IgD-negative memory B cell (primary cell): Measurements from ENCODE around the gene FGF8. TPM values are rescaled to one million over a fixed set of nuclear protein-coding genes. Genes with fewer than 3 reads are reported as not detected.
A peak's percentile ranks its signal among the peaks of the same experiment; 100 is the strongest.

Source experiments
- H3K27ac Mint-ChIP-seq, 3 donors: one replicate each; pipeline ENCODE4 v1.8.0; 2020 to 2022; ENCODE audit warnings: mild to moderate bottlenecking in 3 of 3, mixed read lengths in 3 of 3, moderate library complexity in 1 of 3
- H3K27me3 Mint-ChIP-seq: one replicate; pipeline ENCODE4 v1.8.0; 2021; ENCODE audit warnings: mixed read lengths
- H3K36me3 Mint-ChIP-seq: one replicate; pipeline ENCODE4 v1.8.0; 2020; ENCODE audit warnings: mild to moderate bottlenecking, mixed read lengths
- H3K4me1 Mint-ChIP-seq, 3 donors: one replicate each; pipeline ENCODE4 v1.8.0; 2020 to 2022; ENCODE audit warnings: mixed read lengths in 3 of 3, mild to moderate bottlenecking in 1 of 3
- H3K4me3 Mint-ChIP-seq, 4 donors: one replicate each; pipeline ENCODE4 v1.8.0; 2020 to 2022; ENCODE audit warnings: mild to moderate bottlenecking in 4 of 4, mixed read lengths in 4 of 4, moderate library complexity in 3 of 4
- H3K9me3 Mint-ChIP-seq, 3 donors: one replicate each; pipeline ENCODE4 v1.8.0; 2020 to 2021; ENCODE audit warnings: mixed read lengths in 3 of 3, mild to moderate bottlenecking in 1 of 3
- polyA plus RNA-seq: library from polyadenylated mRNA; unstranded; fragments of 300-500 nt; fragmentation: Illumina TruSeq; gene quantifications from one replicate; pipeline ENCODE4 v1.2.3, GENCODE V29; 2021

The FGF8 gene
- polyA plus RNA-seq, 1 donor from 2014 or later = not detected

DNA sequence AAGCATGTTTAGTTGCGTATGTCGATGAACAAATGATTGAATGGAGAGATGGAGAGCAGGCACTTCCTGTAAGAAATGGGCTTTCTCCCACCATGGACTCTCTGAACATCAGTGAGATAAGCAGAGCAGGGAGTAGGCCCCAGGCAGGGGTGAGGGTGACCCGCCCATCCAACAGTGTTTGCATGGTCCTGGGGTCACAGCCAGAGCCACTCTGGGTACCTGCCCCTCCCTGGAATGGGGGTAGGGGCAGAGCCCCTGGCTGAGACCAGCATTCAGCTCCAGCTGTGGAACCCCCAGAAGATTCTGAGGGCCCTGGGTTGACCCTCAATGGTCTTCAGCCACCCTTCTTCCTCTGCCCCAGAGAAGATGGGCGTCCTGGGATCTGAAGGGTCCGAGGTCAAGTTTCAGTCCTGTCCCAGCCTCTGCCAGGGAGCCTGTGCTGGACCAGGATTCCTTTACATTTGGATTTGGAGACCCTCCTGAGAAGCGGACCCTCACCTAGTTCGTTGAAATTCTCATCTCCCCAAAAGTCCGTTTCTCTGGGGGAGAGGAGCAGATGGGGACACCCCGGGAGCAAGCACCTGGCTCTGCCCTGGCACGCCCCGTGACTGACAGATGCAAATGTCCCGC lies 2.4 kb upstream of the FGF8 start:
- Mint-ChIP-seq H3K36me3 (no peaks in the 10 kb centered on the region), H3K27me3 (peaks cover 38% of the 10 kb centered on the region), H3K4me1 (peaks cover 23 to 38% (median 34%) of the 10 kb centered on the region in 3 donors), H3K9me3 (no peaks in the 10 kb centered on the region), H3K4me3 (peak overlapping the region in 3 of 4 donors; percentile 84 to 97 (median 91)), H3K27ac (peak overlapping the region in 2 of 3 donors; percentile 35 to 72)

DNA sequence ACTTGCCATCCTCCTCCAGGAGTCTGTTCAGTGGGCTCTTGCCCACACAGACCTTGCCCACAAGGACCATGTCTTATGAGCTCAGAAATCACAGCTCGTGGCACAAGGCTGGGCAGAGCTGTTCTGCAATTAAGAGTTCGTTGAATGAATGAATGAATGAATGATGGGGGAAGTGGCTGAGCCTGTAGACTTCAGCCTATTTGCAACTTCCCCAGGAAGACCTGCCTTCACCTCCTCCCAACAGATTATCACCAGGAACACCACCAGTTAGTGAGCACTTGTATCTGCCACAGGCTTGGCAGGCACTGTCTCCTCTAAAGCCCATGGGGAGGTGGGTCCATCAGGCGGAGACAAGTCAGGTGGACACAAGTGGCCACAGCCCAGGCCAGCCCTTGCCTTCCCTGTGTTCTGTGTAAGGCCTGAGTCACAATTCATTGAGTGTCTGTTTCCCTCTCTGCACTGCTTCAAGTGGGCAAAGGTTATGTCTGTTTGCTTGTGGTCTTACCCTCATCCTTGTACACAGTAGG lies 1.8 kb upstream of the FGF8 start:
- H3K27ac Mint-ChIP-seq = no peak overlapping the region
- H3K4me3 Mint-ChIP-seq = peak overlapping the region in 3 of 4 donors; percentile 47 to 75 (median 67)
- H3K27me3 Mint-ChIP-seq = peaks cover 40% of the 10 kb centered on the region
- peaks cover 20 to 34% (median 32%) of the 10 kb centered on the region in 3 donors for H3K4me1 Mint-ChIP-seq
- no peaks in the 10 kb centered on the region for H3K36me3 Mint-ChIP-seq
- no peaks in the 10 kb centered on the region for H3K9me3 Mint-ChIP-seq

DNA sequence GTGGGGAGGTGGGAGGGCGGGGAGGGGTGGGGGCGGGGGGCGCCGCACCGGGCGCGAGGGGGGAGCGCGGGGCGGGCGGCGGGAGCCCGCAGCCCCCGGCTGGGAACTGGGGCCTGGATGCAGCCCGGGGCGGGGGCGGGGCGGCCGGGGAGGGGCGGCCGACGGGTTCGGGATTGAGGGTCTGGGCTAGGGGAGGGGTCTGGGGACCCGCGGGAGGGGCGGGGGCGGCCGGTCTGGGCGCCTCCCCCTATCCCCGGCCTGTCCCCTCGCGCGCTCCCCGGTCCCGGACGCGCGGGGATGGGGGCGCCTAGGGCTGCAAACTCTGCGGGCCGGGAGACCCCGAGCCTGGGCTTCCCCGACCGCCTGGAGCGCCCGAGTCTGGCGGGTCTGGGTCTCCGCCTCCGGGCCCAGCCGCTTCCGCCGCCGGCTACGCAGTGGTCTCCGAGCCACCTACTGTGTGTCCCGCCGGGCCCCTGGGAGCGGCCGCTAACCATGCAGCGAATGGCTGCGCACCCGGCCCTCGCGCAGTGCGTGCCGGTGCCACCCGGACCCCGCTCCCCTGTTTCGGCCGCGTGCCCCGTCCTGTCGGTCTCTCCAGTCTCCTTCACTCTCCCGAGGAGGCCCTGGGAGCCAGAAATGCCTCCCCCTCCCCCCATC lies 375 bp upstream of the FGF8 start:
- H3K9me3 Mint-ChIP-seq = no peaks in the 10 kb centered on the region
- peaks cover 12 to 29% (median 26%) of the 10 kb centered on the region in 3 donors for H3K4me1 Mint-ChIP-seq
- H3K36me3 Mint-ChIP-seq = no peaks in the 10 kb centered on the region
- H3K27ac Mint-ChIP-seq = no peak overlapping the region
- H3K27me3 Mint-ChIP-seq = peaks cover 48% of the 10 kb centered on the region
- peak overlapping the region in 3 of 4 donors; percentile 28 to 86 (median 34) for H3K4me3 Mint-ChIP-seq

DNA sequence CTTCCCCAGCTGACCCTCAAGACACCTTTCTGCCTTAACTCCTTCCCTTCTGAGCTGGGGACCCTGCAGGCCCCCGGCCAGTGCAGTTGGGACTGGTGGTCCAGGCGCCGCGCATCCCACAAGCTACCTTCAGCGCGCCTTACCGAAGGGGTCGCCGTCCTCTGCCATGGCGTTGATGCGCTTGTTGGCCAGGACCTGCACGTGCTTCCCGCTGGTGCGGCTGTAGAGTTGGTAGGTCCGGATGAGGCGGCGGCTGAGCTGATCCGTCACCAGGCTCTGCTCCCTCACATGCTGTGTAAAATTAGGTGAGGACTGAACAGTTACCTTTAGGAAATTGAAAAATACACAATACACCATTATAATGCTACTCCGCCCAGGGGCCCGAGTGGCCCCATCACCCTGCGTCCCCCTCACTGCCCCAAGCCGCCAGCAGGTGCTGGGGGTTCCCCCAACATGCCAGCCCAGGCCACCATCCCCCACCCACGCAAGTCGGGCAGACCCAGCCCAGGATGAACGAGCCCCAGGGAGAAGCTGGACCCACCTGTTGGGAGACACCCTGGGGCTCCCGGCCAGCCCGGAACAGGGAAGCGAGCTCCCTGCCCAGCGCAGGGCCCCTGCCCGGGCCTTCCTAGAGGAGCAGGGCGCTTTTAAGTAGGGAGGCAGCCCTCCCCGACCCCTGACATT lies 1.2 kb downstream of the FGF8 start:
- H3K4me1 Mint-ChIP-seq = peaks cover 9 to 21% (median 21%) of the 10 kb centered on the region in 3 donors
- H3K4me3 Mint-ChIP-seq = peak overlapping the region; percentile 5 to 70 (median 66)
- no peaks in the 10 kb centered on the region for H3K36me3 Mint-ChIP-seq
- H3K27ac Mint-ChIP-seq = no peak overlapping the region
- no peaks in the 10 kb centered on the region for H3K9me3 Mint-ChIP-seq
- peaks cover 49% of the 10 kb centered on the region for H3K27me3 Mint-ChIP-seq

DNA sequence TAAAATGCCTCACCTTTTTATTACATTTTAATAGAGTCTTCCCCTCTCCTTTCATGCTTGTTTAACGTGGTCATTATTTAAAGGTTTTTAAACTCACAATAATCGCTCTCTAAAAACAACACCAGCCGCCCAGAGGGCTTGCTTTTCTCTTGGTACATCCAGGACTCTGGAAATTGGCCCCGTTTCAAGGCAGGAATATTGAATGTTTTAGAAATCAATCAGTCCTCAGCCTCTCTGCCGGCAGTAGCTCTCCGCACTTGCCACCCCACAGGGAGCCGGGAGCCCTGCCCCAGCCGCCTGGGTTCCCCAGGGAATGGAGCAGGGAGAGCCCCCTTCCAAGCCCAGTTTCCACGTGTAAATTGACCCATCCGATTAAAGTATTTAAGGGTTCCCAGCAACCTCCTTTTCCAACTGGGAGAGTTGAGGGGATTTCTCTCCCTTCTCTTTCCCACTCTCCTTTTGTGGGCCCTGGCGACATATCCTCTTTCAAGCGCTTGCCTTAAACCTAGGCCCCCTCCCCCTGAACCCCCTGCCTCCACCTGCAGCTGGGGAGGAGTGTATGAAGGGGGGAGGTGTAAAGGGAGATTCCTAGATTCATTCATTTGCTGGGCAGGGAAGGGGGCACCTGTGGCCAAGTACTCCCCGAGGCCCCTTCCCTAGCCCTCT lies 1.9 kb downstream of the FGF8 start:
- H3K9me3 Mint-ChIP-seq = no peaks in the 10 kb centered on the region
- peaks cover 48% of the 10 kb centered on the region for H3K27me3 Mint-ChIP-seq
- H3K27ac Mint-ChIP-seq = peak overlapping the region in 1 of 3 donors; percentile 38
- H3K36me3 Mint-ChIP-seq = no peaks in the 10 kb centered on the region
- H3K4me3 Mint-ChIP-seq = peak overlapping the region in 3 of 4 donors; percentile 17 to 70 (median 65)
- peaks cover 8 to 19% (median 17%) of the 10 kb centered on the region in 3 donors for H3K4me1 Mint-ChIP-seq

DNA sequence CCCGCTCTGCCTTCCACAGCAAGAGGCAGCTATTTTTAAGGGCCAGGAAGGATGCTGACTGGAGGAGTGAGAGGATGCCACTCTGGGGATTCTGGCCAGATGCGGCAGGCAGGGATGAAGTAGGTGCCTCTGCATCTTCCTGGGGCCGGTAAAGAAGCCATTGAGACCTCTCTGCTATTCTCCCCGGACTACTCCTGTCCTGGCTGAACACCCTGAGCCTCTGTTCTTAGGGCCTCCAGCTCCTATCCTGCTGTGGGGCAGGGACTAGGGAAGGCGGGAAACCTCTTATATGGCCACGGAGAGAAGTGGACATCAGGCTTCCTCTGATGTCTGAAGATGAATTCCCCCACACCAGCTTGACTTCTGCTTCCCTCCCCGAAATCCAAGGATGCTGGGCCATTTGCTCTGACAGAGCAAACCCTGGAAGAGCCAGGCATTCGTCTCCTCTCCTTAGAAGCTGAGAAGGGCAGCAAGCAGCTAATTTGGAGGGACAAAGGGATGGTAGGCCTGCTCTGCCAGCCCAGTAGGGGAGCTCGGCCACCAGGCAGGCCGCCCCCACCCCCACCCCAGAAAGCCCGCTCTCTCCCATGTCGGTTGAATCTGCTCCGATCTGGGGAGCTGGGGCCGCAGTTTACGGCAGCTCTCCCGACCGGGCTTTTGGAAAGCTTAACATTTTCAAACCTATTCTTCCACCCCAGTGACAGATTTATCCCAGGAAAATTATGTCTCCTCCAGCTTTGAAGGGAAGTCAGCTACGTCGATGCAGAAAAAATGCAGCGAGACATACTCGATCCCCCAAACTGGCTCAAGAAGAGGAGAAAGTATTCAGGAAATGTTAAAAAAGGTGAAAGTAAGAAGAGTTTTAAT lies 2.8 kb downstream of the FGF8 start:
- Mint-ChIP-seq H3K27ac (peak overlapping the region in 1 of 3 donors; percentile 38), H3K9me3 (no peaks in the 10 kb centered on the region), H3K27me3 (peaks cover 40% of the 10 kb centered on the region), H3K36me3 (no peaks in the 10 kb centered on the region), H3K4me1 (peaks cover 4 to 13% (median 13%) of the 10 kb centered on the region in 3 donors), H3K4me3 (peak overlapping the region in 1 of 4 donors; percentile 65)

DNA sequence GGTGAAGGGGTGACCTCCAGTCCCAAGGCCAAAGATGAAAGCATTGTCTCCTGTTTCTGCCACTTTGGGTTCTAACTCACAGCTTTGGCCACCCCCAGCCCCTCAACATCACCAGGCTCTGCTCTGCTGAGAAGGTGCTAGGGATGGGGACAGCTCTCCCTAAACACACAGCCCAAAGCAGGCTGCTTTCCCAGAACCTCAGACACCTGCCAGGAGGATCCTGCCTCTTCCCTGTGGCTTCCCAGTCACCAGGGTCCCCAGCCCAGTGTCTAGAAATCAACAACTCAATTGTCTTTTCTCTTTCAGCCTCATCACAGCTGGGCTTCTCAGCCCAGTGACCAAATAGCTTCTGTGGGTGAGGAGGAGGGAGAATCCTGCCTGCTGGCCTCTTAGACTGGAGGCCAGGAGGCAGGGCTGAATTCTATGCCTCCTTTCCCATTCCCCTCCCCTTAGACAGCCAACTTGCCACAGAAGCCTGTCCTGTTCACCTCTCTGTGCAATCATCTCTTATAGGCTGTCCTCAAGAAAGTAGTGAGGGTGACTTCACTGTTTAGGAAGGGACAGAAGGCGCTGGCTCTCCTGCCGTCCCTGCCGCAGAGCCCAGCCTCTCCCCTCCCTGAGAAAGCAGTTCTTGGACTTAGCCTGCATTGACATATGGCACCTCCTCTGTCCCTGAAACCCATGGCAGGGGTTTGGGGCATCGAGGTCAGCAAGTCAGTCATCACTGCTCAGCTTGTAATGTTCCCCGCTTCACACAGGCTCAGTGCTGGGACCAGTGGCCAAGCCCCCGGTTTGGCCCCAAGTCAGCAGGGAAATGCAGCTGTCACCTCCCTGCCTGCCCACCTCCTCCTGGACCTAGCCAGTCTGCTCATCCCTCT lies 3.7 kb downstream of the FGF8 start:
- H3K4me3 Mint-ChIP-seq = no peak overlapping the region
- H3K27ac Mint-ChIP-seq = no peak overlapping the region
- H3K4me1 Mint-ChIP-seq = peaks cover 4 to 13% (median 8%) of the 10 kb centered on the region in 3 donors
- H3K36me3 Mint-ChIP-seq = no peaks in the 10 kb centered on the region
- no peaks in the 10 kb centered on the region for H3K9me3 Mint-ChIP-seq
- peaks cover 33% of the 10 kb centered on the region for H3K27me3 Mint-ChIP-seq

DNA sequence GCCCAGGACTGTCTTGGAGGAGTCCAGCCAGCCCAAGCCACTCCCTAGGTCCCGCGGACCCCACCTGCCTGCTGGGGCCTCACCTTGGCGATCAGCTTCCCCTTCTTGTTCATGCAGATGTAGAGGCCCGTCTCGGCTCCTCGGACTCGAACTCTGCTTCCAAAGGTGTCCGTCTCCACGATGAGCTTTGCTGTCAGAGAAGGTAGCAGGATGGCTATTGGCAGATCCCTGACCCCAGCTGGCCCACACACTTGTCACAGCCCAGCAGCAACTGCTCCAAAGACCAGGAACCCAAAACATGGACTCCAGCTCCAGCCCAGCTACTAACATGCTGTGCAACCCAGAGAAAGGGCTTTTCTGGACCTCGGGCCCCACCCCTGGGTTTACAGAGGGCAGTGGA lies 4.5 kb downstream of the FGF8 start:
- Mint-ChIP-seq H3K9me3 (no peaks in the 10 kb centered on the region), H3K4me1 (peaks cover 2 to 13% (median 6%) of the 10 kb centered on the region in 3 donors), H3K4me3 (no peak overlapping the region), H3K27ac (peak overlapping the region in 1 of 3 donors; percentile 41), H3K27me3 (peaks cover 33% of the 10 kb centered on the region), H3K36me3 (no peaks in the 10 kb centered on the region)

DNA sequence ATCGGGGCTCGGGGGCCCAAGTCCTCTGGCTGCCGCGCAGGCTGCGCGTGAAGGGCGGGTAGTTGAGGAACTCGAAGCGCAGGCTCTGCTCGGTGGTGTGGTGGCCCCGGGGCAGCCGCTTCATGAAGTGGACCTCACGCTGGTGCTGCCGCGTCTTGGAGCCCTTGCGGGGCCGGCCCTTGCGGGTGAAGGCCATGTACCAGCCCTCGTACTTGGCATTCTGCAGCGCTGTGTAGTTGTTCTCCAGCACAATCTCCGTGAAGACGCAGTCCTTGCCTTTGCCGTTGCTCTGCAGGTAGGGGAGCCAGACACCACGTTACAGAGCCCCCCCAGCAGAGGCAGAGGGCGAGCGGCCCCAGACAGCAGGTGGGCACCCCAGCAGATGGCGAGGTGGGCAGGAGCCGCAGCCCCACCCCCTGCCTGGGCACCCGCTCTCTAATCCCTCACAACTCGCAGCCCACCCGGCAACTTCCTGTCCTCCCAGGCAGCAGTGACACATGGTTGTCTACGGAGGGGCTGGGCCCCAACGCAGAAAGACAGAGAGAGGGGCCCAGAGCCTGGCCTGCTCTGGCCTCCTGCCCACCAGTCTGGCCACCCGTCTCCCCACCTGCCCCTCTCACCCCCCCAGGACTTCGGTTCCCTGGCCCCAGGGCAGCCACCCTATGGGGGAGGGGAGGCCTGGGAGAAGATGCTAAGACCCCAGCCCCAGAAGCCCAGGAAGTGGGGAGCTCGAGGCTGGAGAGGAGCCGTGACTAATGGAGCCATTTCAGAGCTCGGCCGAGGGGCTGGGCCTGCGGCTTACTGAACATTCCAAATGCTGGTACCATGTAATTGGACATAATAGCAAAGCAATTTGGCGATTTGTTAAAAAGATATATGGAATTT lies 5.3 kb downstream of the FGF8 start:
- Mint-ChIP-seq H3K27me3 (peaks cover 34% of the 10 kb centered on the region), H3K4me3 (no peak overlapping the region), H3K27ac (peak overlapping the region in 1 of 3 donors; percentile 41), H3K4me1 (peaks cover 3 to 13% (median 6%) of the 10 kb centered on the region in 3 donors), H3K36me3 (no peaks in the 10 kb centered on the region), H3K9me3 (no peaks in the 10 kb centered on the region)

DNA sequence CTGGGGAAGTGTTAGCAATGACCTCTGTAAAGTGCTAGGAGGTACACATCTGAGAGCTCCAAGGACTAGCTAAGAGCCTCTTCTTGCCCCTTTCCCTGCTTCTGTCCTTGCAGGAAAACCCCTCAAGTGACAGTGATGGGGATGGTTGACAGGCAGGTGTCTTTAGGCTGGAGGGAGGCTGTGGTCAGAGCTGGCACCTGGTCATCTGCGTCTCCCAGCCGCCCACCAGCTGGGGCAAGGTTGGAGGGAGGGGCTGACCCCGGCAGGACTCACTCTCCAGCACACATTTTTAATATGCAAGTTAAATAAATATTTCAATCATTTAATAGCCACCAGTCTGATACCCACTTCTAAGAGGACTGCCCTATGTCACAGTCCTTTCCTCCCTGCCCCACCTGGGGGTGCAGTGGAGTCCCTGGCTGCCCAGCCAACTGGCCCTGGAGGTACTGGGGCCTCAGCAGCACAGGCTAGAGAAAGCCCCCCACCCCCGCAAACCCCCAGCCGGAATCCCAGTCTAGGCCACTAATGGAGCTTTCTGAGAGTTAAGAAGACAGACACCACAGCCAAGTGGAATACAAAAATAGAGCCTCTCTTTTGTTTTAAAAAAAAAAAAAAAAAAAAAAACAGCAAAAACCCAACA lies 6.3 kb downstream of the FGF8 start:
- H3K36me3 Mint-ChIP-seq = no peaks in the 10 kb centered on the region
- H3K9me3 Mint-ChIP-seq = no peaks in the 10 kb centered on the region
- H3K4me1 Mint-ChIP-seq = peaks cover 2 to 10% (median 4%) of the 10 kb centered on the region in 3 donors
- no peak overlapping the region for H3K27ac Mint-ChIP-seq
- no peak overlapping the region for H3K4me3 Mint-ChIP-seq
- H3K27me3 Mint-ChIP-seq = peaks cover 30% of the 10 kb centered on the region

DNA sequence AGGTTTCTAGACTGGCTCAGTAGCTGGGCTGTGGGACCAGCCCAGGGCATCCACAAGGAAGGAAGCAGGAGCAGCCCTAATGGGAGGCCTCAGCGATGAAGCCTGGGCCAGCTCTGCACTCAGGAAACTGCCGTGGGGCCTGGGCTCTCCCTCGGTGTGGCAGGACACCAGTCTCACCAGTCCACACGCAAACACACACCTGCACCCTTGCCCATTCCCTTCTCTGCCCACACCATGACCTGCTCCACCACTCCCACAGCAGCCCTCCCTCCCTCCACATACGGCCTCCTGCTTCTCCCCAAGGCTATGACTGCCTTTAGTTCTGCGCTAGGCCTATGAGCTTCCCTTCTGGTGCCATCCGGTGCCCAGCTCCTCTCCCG lies 7.1 kb downstream of the FGF8 start:
- H3K9me3 Mint-ChIP-seq = no peaks in the 10 kb centered on the region
- peaks cover 22% of the 10 kb centered on the region for H3K27me3 Mint-ChIP-seq
- peaks cover 1 to 4% (median 2%) of the 10 kb centered on the region in 3 donors for H3K4me1 Mint-ChIP-seq
- no peak overlapping the region for H3K4me3 Mint-ChIP-seq
- no peak overlapping the region for H3K27ac Mint-ChIP-seq
- no peaks in the 10 kb centered on the region for H3K36me3 Mint-ChIP-seq
